ENCODE data around the gene IL16.
"Not testable (repeated sequence)": the region's sequence is repeated elsewhere in the genome, so short reads cannot be mapped to it uniquely, and the experiment has no call there.

IL16 gene

DNA sequence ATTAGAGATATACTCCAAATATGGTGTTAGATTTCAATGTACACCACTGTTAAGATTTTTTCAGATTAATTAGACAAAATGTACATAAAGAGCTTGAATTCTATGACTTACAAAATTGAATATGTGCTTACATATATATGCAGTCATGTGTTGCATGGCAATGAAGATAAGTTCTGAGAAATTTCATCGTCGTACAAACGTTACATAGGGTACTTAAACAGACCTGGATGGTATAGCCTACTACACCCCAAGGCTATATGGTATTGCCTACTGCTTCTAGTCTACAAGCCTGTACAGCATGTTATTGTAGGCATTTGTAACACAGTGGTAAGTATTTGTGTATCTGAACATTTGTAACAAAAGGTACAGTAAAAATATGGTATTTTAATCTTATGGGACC is 9.3 kb downstream of the IL16 start:
- Mint-ChIP-seq H3K27ac (no peak overlapping the region), H3K36me3 (no peaks in the 10 kb centered on the region), H3K4me3 (no peak overlapping the region), H3K4me1 (no peaks in the 10 kb centered on the region), H3K9me3 (peaks cover 8% of the 10 kb centered on the region), H3K27me3 (peaks cover 4% of the 10 kb centered on the region)
- ATAC-seq (ENCODE audit: low read depth) (no peak), DNase-seq (ENCODE audit: low spot score in 2 of 2) (no peak)

DNA sequence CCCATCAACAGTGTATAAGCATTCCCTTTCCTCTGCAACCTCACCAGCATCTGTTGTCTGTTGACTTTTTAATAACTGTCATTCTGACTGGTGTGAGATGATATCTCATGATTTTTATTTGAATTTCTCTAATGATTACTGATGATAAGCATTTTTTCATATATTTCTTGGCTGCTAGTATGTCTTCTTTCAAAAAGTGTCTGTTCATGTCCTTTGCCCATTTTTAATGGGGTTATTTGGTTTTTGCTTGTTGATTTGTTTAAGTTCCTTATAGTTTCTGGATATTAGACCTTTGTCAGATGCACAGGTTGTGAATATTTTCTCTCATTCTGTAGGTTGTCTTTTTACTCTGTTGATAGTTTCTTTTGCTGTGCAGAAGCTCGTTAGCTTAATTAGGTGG is 11.3 kb downstream of the IL16 start:
- not testable (repeated sequence) for H3K27me3 Mint-ChIP-seq; H3K4me3 Mint-ChIP-seq; H3K4me1 Mint-ChIP-seq; H3K9me3 Mint-ChIP-seq; H3K36me3 Mint-ChIP-seq; DNase-seq (ENCODE audit: low spot score in 2 of 2); H3K27ac Mint-ChIP-seq; ATAC-seq (ENCODE audit: low read depth)

GRCh38 chr15:81209635-81210034 is 13.0 kb downstream of the IL16 start:
- H3K4me3 Mint-ChIP-seq: no peak overlapping the region

GRCh38 chr15:81211376-81211775 is 14.7 kb downstream of the IL16 start:
- Mint-ChIP-seq H3K27ac (no peak overlapping the region), H3K4me1 (no peaks in the 10 kb centered on the region), H3K36me3 (peaks cover 2% of the 10 kb centered on the region), H3K4me3 (no peak overlapping the region), H3K27me3 (peaks cover 4% of the 10 kb centered on the region), H3K9me3 (peaks cover 17% of the 10 kb centered on the region)
- DNase-seq (ENCODE audit: low spot score in 2 of 2) (no peak), ATAC-seq (ENCODE audit: low read depth) (no peak)

More at GRCh38 chr15:81209635-81210034, 13.0 kb downstream of the IL16 start:
- Mint-ChIP-seq H3K36me3 (peaks cover 2% of the 10 kb centered on the region), H3K4me1 (no peaks in the 10 kb centered on the region), H3K27ac (no peak overlapping the region), H3K9me3 (peaks cover 16% of the 10 kb centered on the region), H3K27me3 (peaks cover 4% of the 10 kb centered on the region)
- DNase-seq (ENCODE audit: low spot score in 2 of 2) (no peak), ATAC-seq (ENCODE audit: low read depth) (no peak)

DNA sequence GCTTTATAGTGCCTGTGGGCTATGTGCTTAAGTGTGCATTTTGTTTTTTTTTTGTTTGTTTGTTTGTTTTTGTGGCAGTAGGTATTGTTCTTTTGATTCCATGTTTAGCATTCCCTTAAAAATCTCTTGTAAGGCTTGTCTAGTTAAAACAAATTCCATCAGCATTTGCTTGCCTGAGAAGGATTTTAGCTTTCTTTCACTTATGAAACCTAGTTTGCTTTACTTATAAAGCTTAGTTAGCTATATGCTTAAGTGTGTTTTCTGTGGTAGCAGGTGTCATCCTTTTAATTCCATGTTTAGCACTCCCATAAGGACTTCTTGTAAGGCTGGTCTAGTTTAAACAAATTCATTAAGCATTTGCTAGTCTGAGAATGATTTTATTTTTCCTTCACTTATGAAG is 17.3 kb downstream of the IL16 start:
- H3K27ac Mint-ChIP-seq: no peak overlapping the region
- H3K9me3 Mint-ChIP-seq: peaks cover 9% of the 10 kb centered on the region
- no peak overlapping the region for H3K4me3 Mint-ChIP-seq
- ATAC-seq (ENCODE audit: low read depth) (no peak), DNase-seq (ENCODE audit: low spot score in 2 of 2) (no peak)
- peaks cover 1% of the 10 kb centered on the region for H3K27me3 Mint-ChIP-seq
- no peaks in the 10 kb centered on the region for H3K4me1 Mint-ChIP-seq
- peaks cover 2% of the 10 kb centered on the region for H3K36me3 Mint-ChIP-seq

- no peak for DNase-seq (ENCODE audit: low spot score in 2 of 2)
These were observed 18.9 kb downstream of the IL16 start for GRCh38 chr15:81215531-81215930.

GRCh38 chr15:81215983-81216382 is 19.3 kb downstream of the IL16 start:
- peaks cover 2% of the 10 kb centered on the region for H3K36me3 Mint-ChIP-seq
- ATAC-seq (ENCODE audit: low read depth) (no peak), DNase-seq (ENCODE audit: low spot score in 2 of 2) (no peak)
- H3K27me3 Mint-ChIP-seq: peaks cover 9% of the 10 kb centered on the region
- no peak overlapping the region for H3K27ac Mint-ChIP-seq
- H3K9me3 Mint-ChIP-seq: peaks cover 9% of the 10 kb centered on the region
- H3K4me1 Mint-ChIP-seq: no peaks in the 10 kb centered on the region
- no peak overlapping the region for H3K4me3 Mint-ChIP-seq

More at GRCh38 chr15:81215531-81215930, 18.9 kb downstream of the IL16 start:
- no peaks in the 10 kb centered on the region for H3K4me1 Mint-ChIP-seq
- no peak overlapping the region for H3K4me3 Mint-ChIP-seq
- H3K27ac Mint-ChIP-seq: no peak overlapping the region
- ATAC-seq (ENCODE audit: low read depth): no peak
- peaks cover 8% of the 10 kb centered on the region for H3K27me3 Mint-ChIP-seq
- H3K9me3 Mint-ChIP-seq: peaks cover 9% of the 10 kb centered on the region
- peaks cover 2% of the 10 kb centered on the region for H3K36me3 Mint-ChIP-seq

- Mint-ChIP-seq H3K9me3 (peaks cover 9% of the 10 kb centered on the region), H3K36me3 (peaks cover 2% of the 10 kb centered on the region), H3K4me1 (no peaks in the 10 kb centered on the region), H3K27ac (no peak overlapping the region), H3K4me3 (no peak overlapping the region), H3K27me3 (peaks cover 9% of the 10 kb centered on the region)
- DNase-seq (ENCODE audit: low spot score in 2 of 2) (no peak), ATAC-seq (ENCODE audit: low read depth) (no peak)
These were observed 19.7 kb downstream of the IL16 start for GRCh38 chr15:81216422-81216821.

GRCh38 chr15:81221449-81221848 is 24.8 kb downstream of the IL16 start:
- Mint-ChIP-seq H3K4me1 (no peaks in the 10 kb centered on the region), H3K36me3 (no peaks in the 10 kb centered on the region), H3K27ac (no peak overlapping the region), H3K4me3 (no peak overlapping the region), H3K27me3 (peaks cover 14% of the 10 kb centered on the region), H3K9me3 (no peaks in the 10 kb centered on the region)
- ATAC-seq (ENCODE audit: low read depth) (no peak), DNase-seq (ENCODE audit: low spot score in 2 of 2) (no peak)

DNA sequence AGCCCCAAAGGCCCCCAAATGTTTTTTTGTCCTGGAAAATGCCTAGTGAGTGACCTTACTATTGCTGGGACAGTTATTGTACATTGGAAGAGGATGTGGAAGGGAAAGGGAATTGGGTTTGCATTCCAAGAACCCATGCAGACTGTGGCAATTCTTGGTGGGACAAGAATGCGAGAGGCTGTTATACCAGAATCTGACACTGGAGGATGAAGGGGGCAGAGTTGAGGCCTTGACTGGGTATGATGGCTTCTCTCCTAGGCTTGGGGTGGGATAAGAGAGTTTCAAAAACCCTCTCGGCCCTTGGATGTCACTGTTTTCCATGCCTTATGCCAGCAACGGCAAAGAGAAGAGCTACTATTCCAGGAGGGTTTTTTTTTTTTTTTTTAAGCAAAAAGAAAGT is 25.3 kb downstream of the IL16 start:
- H3K27ac Mint-ChIP-seq: no peak overlapping the region
- H3K36me3 Mint-ChIP-seq: no peaks in the 10 kb centered on the region
- no peaks in the 10 kb centered on the region for H3K4me1 Mint-ChIP-seq
- DNase-seq (ENCODE audit: low spot score in 2 of 2) (no peak), ATAC-seq (ENCODE audit: low read depth) (no peak)
- no peaks in the 10 kb centered on the region for H3K9me3 Mint-ChIP-seq
- H3K27me3 Mint-ChIP-seq: peaks cover 14% of the 10 kb centered on the region
- H3K4me3 Mint-ChIP-seq: no peak overlapping the region

GRCh38 chr15:81223346-81223971 is 26.8 kb downstream of the IL16 start:
- Mint-ChIP-seq H3K4me3 (no peak overlapping the region), H3K9me3 (no peaks in the 10 kb centered on the region), H3K36me3 (no peaks in the 10 kb centered on the region), H3K27me3 (peaks cover 20% of the 10 kb centered on the region), H3K27ac (no peak overlapping the region), H3K4me1 (no peaks in the 10 kb centered on the region)
- DNase-seq (ENCODE audit: low spot score in 2 of 2): no peak
- no peak for ATAC-seq (ENCODE audit: low read depth)

DNA sequence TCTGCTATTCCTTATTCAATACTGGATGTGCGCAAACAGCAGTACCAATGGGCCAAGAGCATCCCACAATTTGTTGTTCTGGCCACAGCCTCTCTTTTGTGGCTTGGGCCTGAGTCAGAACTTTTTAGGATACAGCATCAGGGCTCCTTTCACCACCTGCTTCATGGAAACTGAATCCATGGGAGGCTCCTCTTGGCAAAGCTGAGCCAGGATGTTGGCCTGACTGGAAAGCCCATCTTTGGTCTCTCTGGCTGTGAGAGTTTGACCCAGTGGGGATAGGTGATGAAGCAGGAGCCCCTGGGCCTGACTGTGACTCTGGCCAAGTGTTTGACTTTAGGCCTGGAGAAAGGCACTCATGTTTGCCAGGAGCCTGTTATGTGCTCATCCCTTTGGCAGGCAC is 27.6 kb downstream of the IL16 start:
- Mint-ChIP-seq H3K9me3 (no peaks in the 10 kb centered on the region), H3K27ac (no peak overlapping the region), H3K27me3 (peaks cover 19% of the 10 kb centered on the region), H3K4me1 (no peaks in the 10 kb centered on the region), H3K36me3 (no peaks in the 10 kb centered on the region), H3K4me3 (no peak overlapping the region)
- no peak for ATAC-seq (ENCODE audit: low read depth)
- no peak for DNase-seq (ENCODE audit: low spot score in 2 of 2)

DNA sequence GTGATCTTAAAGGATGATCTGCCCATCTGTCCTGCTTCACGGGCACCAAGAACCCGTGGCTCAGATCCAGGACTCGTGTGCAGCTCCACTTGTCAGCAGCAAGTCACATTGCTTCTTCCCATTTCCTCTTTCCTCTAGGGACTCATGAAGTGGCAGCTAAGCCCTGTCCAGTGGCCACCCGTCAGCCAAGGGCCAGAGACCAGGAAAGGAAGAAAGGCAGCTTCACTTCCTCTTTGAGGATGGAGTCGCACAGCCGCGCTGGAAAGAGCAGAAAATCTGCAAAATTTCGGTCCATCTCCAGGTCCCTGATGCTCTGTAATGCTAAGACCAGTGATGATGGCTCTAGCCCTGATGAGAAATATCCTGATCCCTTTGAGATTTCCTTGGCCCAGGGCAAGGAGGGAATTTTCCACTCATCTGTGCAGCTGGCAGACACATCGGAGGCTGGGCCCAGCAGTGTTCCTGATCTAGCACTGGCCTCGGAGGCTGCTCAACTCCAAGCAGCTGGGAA is 28.5 kb downstream of the IL16 start:
- Mint-ChIP-seq H3K27ac (no peak overlapping the region), H3K4me1 (no peaks in the 10 kb centered on the region), H3K4me3 (no peak overlapping the region), H3K27me3 (peaks cover 15% of the 10 kb centered on the region), H3K9me3 (no peaks in the 10 kb centered on the region), H3K36me3 (no peaks in the 10 kb centered on the region)
- ATAC-seq (ENCODE audit: low read depth) (no peak), DNase-seq (ENCODE audit: low spot score in 2 of 2) (no peak)

DNA sequence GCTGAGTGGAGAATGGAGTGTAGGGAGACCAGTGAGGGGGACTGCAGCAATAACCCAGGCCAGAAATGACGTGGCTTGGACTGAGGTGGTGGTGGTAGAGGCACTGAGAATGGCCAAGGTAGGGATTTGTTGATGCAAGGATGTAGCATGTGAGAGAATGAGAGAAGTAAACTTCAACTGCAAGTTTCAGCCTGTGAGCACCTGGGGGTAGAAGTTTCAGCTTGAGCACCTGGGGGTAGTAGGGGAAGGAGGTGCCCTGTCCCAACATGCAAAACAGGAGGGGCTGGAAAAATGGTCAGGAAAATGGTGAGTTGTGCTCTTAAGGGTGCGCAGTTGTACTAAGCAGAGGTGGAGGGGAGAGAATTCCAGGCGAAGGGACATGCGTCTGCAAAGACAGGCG is 31.0 kb downstream of the IL16 start:
- peaks cover 10% of the 10 kb centered on the region for H3K27me3 Mint-ChIP-seq
- no peaks in the 10 kb centered on the region for H3K36me3 Mint-ChIP-seq
- no peak overlapping the region for H3K4me3 Mint-ChIP-seq
- H3K4me1 Mint-ChIP-seq: no peaks in the 10 kb centered on the region
- no peak overlapping the region for H3K27ac Mint-ChIP-seq
- ATAC-seq (ENCODE audit: low read depth) (no peak), DNase-seq (ENCODE audit: low spot score in 2 of 2) (no peak)
- H3K9me3 Mint-ChIP-seq: no peaks in the 10 kb centered on the region

DNA sequence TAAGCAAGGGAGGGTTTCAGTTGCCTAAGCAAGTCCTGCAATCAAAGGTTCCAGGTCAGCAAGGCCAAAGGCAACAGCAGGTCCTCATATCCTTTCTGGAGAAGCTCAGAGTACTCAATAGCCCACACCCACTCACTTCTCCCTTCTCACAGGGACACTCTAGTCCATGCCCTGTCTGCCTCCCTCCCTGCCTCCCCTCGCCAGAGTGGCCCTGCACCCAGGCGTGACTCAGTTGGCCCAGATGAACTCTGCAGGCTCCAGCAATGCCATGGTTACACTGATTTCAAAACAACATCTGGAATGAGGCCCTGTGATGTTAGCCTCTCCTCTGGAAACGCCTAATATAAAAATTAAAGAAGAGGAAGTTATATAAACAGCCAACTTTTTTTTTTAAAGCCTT is 32.9 kb downstream of the IL16 start:
- DNase-seq (ENCODE audit: low spot score in 2 of 2) (no peak), ATAC-seq (ENCODE audit: low read depth) (no peak)
- H3K27me3 Mint-ChIP-seq: peaks cover 7% of the 10 kb centered on the region
- peaks cover 2% of the 10 kb centered on the region for H3K9me3 Mint-ChIP-seq
- no peak overlapping the region for H3K27ac Mint-ChIP-seq
- no peaks in the 10 kb centered on the region for H3K4me1 Mint-ChIP-seq
- H3K36me3 Mint-ChIP-seq: no peaks in the 10 kb centered on the region
- H3K4me3 Mint-ChIP-seq: no peak overlapping the region

Data from memory B cell (primary cell).